Skeletal muscle tissue (tissue), 4 donors: ENCODE results near the gene RASGEF1C. TPM values are rescaled to one million over a fixed set of nuclear protein-coding genes. Genes with fewer than 3 reads are reported as not detected.

Experiments
- H3K27ac ChIP-seq: one replicate; pipeline ENCODE4 v1.7.0; 2013; ENCODE audit warnings: mild to moderate bottlenecking, low read depth, low read length, inconsistent platforms
- H3K27me3 ChIP-seq, 3 donors: one replicate each; pipeline ENCODE4 v1.7.0; 2013; ENCODE audit warnings: low read length in 3 of 3; ENCODE audit not compliant: control insufficient read depth in 3 of 3, insufficient read depth in 3 of 3
- H3K36me3 ChIP-seq, 3 donors: one replicate each; pipeline ENCODE4 v1.7.0; 2013; ENCODE audit warnings: low read length in 3 of 3; ENCODE audit not compliant: control insufficient read depth in 3 of 3, insufficient read depth in 3 of 3
- H3K4me1 ChIP-seq, 3 donors: one replicate each; pipeline ENCODE4 v1.7.0; 2013; ENCODE audit warnings: low read length in 3 of 3, mild to moderate bottlenecking in 3 of 3; ENCODE audit not compliant: control insufficient read depth in 3 of 3, insufficient read depth in 3 of 3
- H3K4me3 ChIP-seq, 3 donors: one replicate each; pipeline ENCODE4 v1.7.0; 2013; ENCODE audit warnings: low read length in 3 of 3
- H3K9ac ChIP-seq, 3 donors: one replicate each; pipeline ENCODE4 v1.7.0; 2013; ENCODE audit warnings: low read length in 3 of 3, mild to moderate bottlenecking in 3 of 3, moderate library complexity in 2 of 3, low read depth in 1 of 3
- H3K9me3 ChIP-seq, 3 donors: one replicate each; pipeline ENCODE4 v1.7.0; 2013; ENCODE audit warnings: low read length in 3 of 3; ENCODE audit not compliant: control insufficient read depth in 3 of 3
- total RNA-seq: library from RNA; depleted of rRNA; stranded (reverse); fragments of >200 nt; gene quantifications from one replicate; pipeline ENCODE4 v1.2.3, GENCODE V29; 2014
- donor health status: Osteomylitis.

Gene RASGEF1C
- total RNA-seq, 1 donor from 2014 or later: 5.7 TPM

DNA sequence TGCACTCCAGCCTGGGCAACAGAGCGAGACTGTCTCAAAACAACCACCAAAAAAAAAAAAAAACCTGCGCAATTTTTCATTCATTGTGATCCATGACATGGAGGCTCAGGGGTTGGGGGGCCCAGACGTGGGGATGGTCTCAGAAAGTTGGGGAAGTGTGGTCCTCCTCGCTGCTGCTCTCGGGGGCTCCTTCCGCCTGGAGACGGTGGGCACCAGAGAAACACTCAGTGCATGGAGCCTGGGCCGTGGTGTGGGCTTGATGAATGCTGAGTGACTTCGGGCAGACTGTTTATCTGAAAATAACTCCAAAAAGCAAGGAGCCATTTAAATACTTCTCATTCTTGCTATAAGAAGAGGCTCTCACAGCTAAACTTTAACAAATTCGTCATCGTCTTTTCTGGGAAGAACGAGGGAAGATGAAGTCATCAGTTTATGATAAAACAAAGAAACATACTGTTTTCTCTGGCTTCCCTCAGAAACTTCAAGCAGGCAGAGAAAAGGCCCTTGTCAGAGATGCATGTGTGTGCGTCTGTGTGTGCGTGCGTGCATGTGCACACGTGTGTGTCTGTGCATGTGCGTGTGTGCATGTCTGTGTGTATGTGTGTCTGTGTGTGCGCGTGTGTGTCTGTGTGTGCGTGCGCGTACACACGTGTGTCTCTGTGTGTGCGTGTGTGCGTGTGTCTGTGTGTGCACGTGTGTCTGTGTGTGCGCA, 35.0 kb downstream of the RASGEF1C start:
- no peak overlapping the region for H3K27ac ChIP-seq
- peaks cover 4 to 6% (median 5%) of the 10 kb centered on the region in 3 donors for H3K4me1 ChIP-seq
- H3K9me3 ChIP-seq: no peaks in the 10 kb centered on the region
- no peak overlapping the region for H3K4me3 ChIP-seq
- peaks cover 7 to 35% (median 22%) of the 10 kb centered on the region in 3 donors for H3K27me3 ChIP-seq
- H3K9ac ChIP-seq: no peak overlapping the region
- no peaks in the 10 kb centered on the region for H3K36me3 ChIP-seq

DNA sequence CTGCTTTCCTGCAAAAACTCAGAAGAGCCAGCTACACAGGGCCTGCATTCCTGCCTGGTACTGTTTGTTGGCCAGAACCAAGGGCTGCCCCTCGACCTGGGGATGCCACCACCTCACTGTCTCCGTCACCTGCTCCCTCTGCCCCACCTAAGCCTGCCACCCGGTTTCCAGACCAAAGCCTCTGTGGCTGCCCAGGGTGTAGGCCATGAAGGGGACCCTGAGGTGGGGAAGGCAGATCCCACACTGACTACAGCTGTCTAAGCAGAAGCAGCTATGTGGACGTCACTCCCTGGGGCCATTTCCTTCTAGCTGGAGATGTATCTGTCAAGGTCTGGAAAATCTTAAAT, 35.8 kb downstream of the RASGEF1C start:
- Histone ChIP-seq H3K27ac (no peak overlapping the region), H3K9me3 (no peaks in the 10 kb centered on the region), H3K9ac (no peak overlapping the region), H3K4me1 (peaks cover 4 to 6% (median 5%) of the 10 kb centered on the region in 3 donors), H3K36me3 (no peaks in the 10 kb centered on the region), H3K4me3 (no peak overlapping the region), H3K27me3 (peaks cover 7 to 35% (median 18%) of the 10 kb centered on the region in 3 donors)

DNA sequence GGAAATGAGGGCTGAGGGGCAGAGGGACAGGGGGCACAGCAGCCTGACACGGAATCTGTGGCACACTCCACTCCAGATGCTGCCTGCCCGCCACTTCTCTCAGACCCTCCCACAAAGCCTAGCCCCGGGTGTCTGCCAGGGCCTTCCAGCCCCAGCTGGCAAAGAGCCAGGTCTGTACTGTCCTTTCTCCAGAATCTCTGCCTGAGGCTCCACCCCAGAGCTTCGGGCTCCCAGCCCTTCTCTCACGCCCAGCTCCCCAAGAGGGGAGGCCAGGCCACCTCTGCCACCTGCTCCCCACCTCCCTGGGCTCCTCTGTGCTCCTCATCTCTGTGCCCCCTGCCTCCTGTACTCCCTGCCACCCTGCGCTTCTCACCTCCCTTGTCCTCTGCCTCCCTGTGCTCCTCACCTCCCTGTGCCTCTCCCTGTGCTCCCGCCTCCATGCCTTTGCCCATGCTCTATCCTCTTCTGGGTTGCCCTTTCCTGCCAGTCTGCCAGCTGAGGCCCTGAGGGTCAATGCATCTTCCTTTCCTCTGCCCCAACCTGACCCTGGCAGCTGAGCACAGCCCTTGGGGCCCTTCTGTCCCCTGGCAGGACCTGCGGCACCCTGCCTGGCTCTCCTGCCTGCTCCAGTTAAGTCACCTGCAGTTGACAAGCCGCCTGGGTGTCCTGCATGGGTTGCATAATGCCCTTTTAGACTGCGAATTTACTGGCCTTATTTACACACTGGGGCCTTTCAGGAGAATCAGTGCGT, 36.4 kb downstream of the RASGEF1C start:
- Histone ChIP-seq H3K27me3 (peaks cover 7 to 35% (median 18%) of the 10 kb centered on the region in 3 donors), H3K9ac (no peak overlapping the region), H3K36me3 (no peaks in the 10 kb centered on the region), H3K27ac (no peak overlapping the region), H3K4me3 (no peak overlapping the region), H3K4me1 (peaks cover 4% of the 10 kb centered on the region in 3 donors), H3K9me3 (no peaks in the 10 kb centered on the region)

DNA sequence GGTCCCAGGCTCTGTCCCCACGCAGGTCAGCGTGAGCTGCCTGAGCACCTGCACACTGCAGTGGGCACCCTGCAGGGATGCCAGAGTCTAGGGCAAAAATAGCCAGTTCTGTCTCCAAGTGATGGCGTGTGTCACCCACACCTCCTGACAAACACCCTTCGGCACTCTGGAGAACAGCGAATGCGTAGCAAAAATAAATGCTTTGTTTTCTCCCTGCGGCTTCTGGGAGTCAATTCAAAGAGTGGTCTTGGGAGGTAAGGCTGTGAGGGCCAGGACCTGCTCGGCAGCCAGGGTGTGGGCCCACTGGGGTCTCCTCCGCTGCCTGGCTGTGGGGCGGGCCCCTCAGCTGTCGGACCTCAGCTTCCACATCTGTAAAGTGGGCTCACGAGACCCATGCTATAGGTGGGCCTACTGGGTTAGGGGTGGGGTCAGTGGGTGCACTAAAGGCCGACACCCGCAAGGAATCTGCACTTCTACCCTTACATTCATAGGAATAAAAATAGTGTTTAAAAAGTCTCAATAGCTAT, 37.4 kb downstream of the RASGEF1C start:
- Histone ChIP-seq H3K9ac (no peak overlapping the region), H3K4me1 (peaks cover 0 to 4% (median 0%) of the 10 kb centered on the region in 3 donors), H3K36me3 (no peaks in the 10 kb centered on the region), H3K9me3 (no peaks in the 10 kb centered on the region), H3K27ac (no peak overlapping the region), H3K4me3 (no peak overlapping the region), H3K27me3 (peaks cover 7 to 35% (median 18%) of the 10 kb centered on the region in 3 donors)

DNA sequence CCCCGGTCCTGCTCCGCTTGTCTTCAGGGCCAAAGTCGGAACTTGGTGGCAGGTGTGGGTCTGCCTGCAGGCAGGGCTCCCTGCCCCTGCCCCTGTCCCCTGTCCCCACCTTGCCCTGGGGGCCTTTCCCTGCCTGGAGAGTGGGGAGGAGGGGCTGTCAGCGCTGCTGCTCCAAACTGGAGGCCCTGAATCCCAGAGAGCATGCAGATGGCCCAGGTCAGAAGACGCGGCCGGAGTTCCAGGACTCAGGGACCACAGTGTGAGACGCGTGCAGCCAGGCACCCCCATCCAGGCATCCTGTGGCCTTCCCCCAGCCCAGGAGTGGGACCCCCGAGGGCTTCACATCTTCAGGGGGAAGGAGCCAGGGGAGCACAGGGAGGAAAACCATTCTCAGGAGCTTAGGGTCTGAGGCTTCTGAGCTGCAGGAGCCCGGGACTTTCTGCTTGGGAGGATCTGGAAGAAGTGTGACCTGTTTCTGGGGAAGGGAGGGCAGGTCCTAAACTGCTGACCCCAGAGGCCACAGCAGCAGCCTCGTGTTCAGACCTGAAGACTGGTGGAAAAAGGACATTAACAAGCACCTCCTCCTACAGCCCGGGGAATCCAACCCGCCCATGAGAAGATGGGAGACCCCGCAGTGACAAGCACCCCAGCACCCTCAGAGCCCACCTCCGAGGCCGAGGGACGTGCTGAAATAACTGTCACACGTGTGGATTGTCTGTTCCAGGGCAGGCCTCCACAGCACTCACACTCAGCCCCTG, 38.0 kb downstream of the RASGEF1C start:
- Histone ChIP-seq H3K4me1 (peaks cover 0 to 4% (median 0%) of the 10 kb centered on the region in 3 donors), H3K36me3 (no peaks in the 10 kb centered on the region), H3K4me3 (no peak overlapping the region), H3K9me3 (no peaks in the 10 kb centered on the region), H3K9ac (no peak overlapping the region), H3K27me3 (peaks cover 7 to 35% (median 18%) of the 10 kb centered on the region in 3 donors), H3K27ac (no peak overlapping the region)

DNA sequence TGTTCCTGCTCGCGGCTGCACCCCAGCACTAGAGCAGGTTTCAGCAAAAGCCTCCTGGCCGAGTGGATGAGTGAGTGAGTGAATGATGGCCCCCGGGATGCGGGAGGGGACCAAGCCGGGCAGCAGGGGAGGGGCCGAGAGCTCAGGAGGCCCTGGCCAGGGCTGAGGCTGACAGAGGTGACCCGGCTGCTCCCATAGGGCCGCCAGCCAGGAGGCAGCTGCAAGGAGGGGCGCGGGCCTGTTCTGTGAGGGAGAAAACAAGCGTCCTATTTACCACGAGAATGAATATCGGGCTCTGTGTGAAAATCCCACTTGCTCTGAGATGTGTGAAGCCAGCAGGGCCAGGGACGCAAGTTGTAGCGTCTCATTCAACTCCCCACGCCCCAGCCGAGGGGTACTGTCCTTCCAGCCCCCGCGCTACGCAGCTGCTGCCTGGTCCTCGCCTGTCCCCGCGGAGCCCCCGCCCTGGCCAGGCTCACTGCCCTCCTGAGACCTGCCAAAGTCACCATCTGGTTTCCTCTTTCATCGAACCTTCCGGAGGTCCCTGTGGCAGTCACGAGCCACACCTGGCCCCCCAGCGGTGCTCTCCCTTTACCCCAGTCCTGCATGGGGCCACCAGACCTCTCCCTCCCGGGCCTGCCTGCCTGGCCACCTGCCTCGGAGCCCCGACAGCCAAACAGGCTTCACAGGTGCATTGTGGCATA, 38.8 kb downstream of the RASGEF1C start:
- Histone ChIP-seq H3K4me1 (peaks cover 0 to 4% (median 0%) of the 10 kb centered on the region in 3 donors), H3K4me3 (peak overlapping the region in 1 of 3 donors; percentile 30), H3K27ac (no peak overlapping the region), H3K9me3 (no peaks in the 10 kb centered on the region), H3K36me3 (no peaks in the 10 kb centered on the region), H3K27me3 (peaks cover 7 to 35% (median 18%) of the 10 kb centered on the region in 3 donors), H3K9ac (peak overlapping the region in 1 of 3 donors; percentile 33)

DNA sequence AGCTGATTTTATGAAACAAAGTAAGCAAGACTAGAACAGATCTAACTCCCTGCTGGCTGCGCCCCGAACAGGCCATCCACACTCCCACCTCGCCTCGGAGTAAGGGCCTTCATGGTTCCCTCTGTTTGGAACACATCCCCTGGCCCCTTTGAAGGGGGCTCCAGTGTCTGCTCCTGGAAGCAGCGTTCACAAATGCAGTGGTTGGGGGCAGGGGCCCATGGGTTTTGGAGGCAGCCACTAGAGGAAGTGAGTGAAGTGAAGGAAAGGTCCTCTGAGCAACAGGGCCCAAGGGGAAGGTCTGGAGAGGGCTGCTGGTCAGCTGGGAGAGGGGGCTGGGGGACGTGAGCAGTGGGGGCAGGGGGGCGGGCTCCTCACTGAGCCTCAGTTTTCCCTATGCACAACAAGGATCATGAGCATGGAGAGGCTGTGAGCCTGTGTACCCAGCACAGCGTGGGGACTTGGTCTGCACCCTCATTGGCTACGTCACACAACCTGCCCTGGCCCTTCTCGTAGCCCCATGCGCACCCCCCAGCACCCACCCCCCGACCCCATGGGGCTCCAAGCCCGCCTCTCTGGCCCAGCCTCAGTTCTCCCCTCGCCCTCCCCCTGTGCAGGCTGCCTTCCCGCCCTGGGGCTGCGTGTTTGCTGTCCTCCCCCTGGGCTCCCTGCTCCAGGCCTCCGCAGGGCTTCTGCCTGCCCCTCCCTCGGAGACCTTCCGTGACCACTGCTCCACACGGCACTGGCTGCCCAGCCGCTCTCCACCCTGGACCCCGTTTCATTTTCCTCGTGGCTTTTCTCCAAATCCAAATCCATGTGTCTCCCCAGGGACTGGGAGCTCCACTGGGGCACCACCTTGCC, 39.5 kb downstream of the RASGEF1C start:
- H3K27ac ChIP-seq: no peak overlapping the region
- no peak overlapping the region for H3K9ac ChIP-seq

DNA sequence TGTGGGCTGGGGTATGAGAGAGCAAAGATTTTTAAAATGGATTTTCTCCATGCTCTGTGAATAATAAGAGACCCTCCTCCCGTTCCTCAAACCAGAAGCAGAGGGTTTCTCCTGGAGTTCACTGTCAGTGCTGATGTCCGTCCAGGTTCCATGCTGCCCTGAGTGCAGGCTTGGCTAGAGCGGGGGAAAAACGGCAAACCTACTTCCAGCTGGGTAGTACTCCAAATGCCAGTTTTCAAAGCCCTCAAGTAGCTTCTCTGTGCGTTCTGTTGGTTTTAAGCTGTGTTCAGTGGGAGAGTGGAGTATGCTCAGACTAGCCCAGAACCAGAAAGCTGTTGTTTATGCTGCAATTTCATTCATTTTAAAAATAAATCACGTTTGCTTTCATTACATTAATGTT, 40.3 kb downstream of the RASGEF1C start:
- H3K9me3 ChIP-seq: no peaks in the 10 kb centered on the region
- H3K27me3 ChIP-seq: peaks cover 7 to 35% (median 18%) of the 10 kb centered on the region in 3 donors
- no peak overlapping the region for H3K27ac ChIP-seq
- no peak overlapping the region for H3K4me3 ChIP-seq
- H3K9ac ChIP-seq: no peak overlapping the region
- H3K36me3 ChIP-seq: no peaks in the 10 kb centered on the region
- peaks cover 0 to 4% (median 0%) of the 10 kb centered on the region in 3 donors for H3K4me1 ChIP-seq

More for the DNA sequence above, 39.5 kb downstream of the RASGEF1C start:
- H3K27me3 ChIP-seq: peaks cover 7 to 35% (median 18%) of the 10 kb centered on the region in 3 donors
- no peaks in the 10 kb centered on the region for H3K9me3 ChIP-seq
- no peaks in the 10 kb centered on the region for H3K36me3 ChIP-seq
- peak overlapping the region in 1 of 3 donors; percentile 30 for H3K4me3 ChIP-seq
- H3K4me1 ChIP-seq: peaks cover 0 to 4% (median 0%) of the 10 kb centered on the region in 3 donors
